ENCODE measurements around the gene POLD2. TPM values are rescaled to one million over a fixed set of nuclear protein-coding genes. Genes with fewer than 3 reads are reported as not detected.

Gene POLD2
- total RNA-seq, 1 experiment from 2014 or later = 179 TPM

DNA sequence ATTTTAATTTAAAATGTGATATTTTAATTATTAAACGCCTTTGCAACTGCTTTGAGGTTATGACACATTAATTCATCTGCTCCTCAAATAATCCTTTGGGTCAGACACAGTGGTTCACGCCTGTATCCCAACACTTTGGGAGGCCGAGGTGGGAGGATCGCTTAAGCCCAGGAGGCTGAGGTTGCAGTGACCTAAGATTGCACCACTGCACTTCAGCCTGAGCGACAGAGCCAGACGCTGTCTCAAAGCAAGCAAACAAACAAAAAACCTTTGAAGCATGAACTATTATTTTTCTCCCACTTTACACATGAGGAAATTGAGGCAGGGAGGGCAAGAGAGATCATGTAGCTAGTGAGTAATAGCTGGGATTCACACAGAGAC lies 1.5 kb upstream of the POLD2 start:
- Mint-ChIP-seq H3K4me1 (ENCODE audit: insufficient read depth, unreplicated experiment) (peaks cover 24% of the 10 kb centered on the region), H3K9me3 (ENCODE audit: unreplicated experiment) (no peaks in the 10 kb centered on the region), H3K4me3 (ENCODE audit: unreplicated experiment) (peak overlapping the region; percentile 28), H3K36me3 (ENCODE audit: insufficient read depth, unreplicated experiment) (peaks cover 15% of the 10 kb centered on the region), H3K27me3 (ENCODE audit: insufficient read depth, unreplicated experiment) (no peaks in the 10 kb centered on the region), H3K27ac (ENCODE audit: low read depth, unreplicated experiment) (no peak overlapping the region)
- no peak for DNase-seq (ENCODE audit: unreplicated experiment)
- TF ChIP-seq, protein P1, sequence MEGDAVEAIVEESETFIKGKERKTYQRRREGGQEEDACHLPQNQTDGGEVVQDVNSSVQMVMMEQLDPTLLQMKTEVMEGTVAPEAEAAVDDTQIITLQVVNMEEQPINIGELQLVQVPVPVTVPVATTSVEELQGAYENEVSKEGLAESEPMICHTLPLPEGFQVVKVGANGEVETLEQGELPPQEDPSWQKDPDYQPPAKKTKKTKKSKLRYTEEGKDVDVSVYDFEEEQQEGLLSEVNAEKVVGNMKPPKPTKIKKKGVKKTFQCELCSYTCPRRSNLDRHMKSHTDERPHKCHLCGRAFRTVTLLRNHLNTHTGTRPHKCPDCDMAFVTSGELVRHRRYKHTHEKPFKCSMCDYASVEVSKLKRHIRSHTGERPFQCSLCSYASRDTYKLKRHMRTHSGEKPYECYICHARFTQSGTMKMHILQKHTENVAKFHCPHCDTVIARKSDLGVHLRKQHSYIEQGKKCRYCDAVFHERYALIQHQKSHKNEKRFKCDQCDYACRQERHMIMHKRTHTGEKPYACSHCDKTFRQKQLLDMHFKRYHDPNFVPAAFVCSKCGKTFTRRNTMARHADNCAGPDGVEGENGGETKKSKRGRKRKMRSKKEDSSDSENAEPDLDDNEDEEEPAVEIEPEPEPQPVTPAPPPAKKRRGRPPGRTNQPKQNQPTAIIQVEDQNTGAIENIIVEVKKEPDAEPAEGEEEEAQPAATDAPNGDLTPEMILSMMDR (IDR thresholded peaks at IDR 0.05; ENCODE audit: unreplicated experiment) = no peak
- no TSS peak for BruUV-seq (replicated peaks)
- intact Hi-C loops (cut with micrococcal nuclease) = loop anchor here (5.0 kb wide), 2 partner anchors 43 to 77 kb away; partner anchors contain the start of genes POLM and YKT6
- POLR2A ChIA-PET = interaction anchor here (0.9 to 2.5 kb wide), 4 partner anchors 11 to 366 kb away, joined by 3 to 11 read pairs (median 4); partner anchors contain the start of genes NUDCD3 and YKT6
- CTCF ChIA-PET = interaction anchor here (0.8 kb wide), 1 partner anchor 70 kb away, joined by 4 read pairs; no protein-coding TSS in a partner anchor

DNA sequence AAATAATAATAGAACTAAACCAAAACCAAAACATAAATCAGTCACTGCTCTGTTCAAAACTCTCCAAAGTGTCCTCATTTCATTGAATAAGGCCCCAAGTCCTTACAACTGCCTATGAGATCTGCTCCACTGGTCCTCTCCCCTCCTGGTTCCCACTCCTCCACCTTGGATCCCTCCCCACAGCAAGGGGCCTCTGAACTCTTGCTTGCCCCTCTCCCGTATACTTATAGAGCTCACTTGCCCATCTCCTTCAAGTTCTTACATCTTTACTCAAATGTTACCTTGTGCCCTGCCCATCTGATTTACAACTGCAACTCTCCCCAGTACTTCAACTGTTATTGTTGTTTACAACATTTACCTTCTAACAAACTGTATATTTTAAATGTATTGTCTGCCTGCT lies 819 bp downstream of the POLD2 start:
- Mint-ChIP-seq H3K4me1 (ENCODE audit: insufficient read depth, unreplicated experiment) (peaks cover 32% of the 10 kb centered on the region), H3K9me3 (ENCODE audit: unreplicated experiment) (no peaks in the 10 kb centered on the region), H3K27me3 (ENCODE audit: insufficient read depth, unreplicated experiment) (no peaks in the 10 kb centered on the region), H3K27ac (ENCODE audit: low read depth, unreplicated experiment) (peak overlapping the region; percentile 86), H3K4me3 (ENCODE audit: unreplicated experiment) (peak overlapping the region; percentile 77), H3K36me3 (ENCODE audit: insufficient read depth, unreplicated experiment) (peaks cover 20% of the 10 kb centered on the region)
- intact Hi-C loops (cut with micrococcal nuclease) = loop anchor here (5.0 kb wide), 2 partner anchors 40 to 80 kb away; partner anchors contain the start of genes POLM and YKT6
- TF ChIP-seq, protein P1 (IDR thresholded peaks at IDR 0.05; ENCODE audit: unreplicated experiment) = no peak
- ChIA-PET POLR2A (interaction anchor here (0.9 to 2.2 kb wide), 15 partner anchors 8 to 368 kb away, joined by 3 to 13 read pairs (median 4); partner anchors contain the start of genes DBNL and NUDCD3), CTCF (interaction anchor here (0.6 to 2.1 kb wide), 6 partner anchors 9 to 192 kb away, joined by 3 to 8 read pairs (median 3); no protein-coding TSS in a partner anchor)
- no TSS peak for BruUV-seq (replicated peaks)
- DNase-seq (ENCODE audit: unreplicated experiment) = no peak

DNA sequence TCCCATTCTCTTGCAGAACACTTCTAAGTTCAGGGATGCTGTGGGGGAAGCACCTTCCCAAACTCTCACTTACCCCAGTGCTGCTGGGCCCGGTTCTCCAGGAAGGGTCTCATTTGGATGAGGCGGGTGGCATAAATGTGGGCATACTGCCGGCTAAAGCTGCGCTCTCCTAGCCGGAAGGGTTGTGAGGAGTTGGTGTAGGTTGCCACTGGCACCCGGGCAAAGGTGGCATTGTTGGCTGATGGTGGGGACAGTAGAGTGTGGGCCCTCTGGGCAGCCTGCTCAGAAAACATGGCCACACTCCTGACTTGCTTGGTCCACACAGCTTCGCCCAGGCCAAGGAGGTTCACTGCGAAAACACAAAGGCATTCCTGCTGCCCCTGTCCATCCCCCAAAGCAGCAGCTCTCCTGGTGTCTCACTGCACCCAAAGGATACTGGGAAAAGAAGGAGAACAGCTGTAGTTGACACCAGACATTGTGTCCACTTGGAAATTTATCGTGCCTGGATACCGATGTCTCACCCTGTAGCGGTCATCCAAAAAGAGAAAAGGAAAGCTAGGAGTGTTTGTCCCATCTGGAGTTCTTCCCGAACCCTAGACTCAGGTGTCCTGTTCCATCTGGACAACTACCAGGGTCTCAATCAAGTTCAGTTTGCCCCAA lies 1.5 kb downstream of the POLD2 start:
- peaks cover 20% of the 10 kb centered on the region for H3K36me3 Mint-ChIP-seq (ENCODE audit: insufficient read depth, unreplicated experiment)
- TF ChIP-seq, protein P1 (IDR thresholded peaks at IDR 0.05; ENCODE audit: unreplicated experiment) = no peak
- intact Hi-C loops (cut with micrococcal nuclease) = loop anchor here (5.0 kb wide), 2 partner anchors 40 to 80 kb away; partner anchors contain the start of genes POLM and YKT6
- CTCF ChIA-PET = interaction anchor here (0.6 to 2.1 kb wide), 6 partner anchors 9 to 191 kb away, joined by 3 to 8 read pairs (median 3); no protein-coding TSS in a partner anchor
- H3K4me3 Mint-ChIP-seq (ENCODE audit: unreplicated experiment) = peak overlapping the region; percentile 77
- no peaks in the 10 kb centered on the region for H3K27me3 Mint-ChIP-seq (ENCODE audit: insufficient read depth, unreplicated experiment)
- H3K27ac Mint-ChIP-seq (ENCODE audit: low read depth, unreplicated experiment) = peak overlapping the region; percentile 86
- no TSS peak for BruUV-seq (replicated peaks)
- POLR2A ChIA-PET = interaction anchor here (0.7 to 2.2 kb wide), 8 partner anchors 10 to 368 kb away, joined by 3 to 13 read pairs (median 4); no protein-coding TSS in a partner anchor
- DNase-seq (ENCODE audit: unreplicated experiment) = no peak
- H3K9me3 Mint-ChIP-seq (ENCODE audit: unreplicated experiment) = no peaks in the 10 kb centered on the region
- H3K4me1 Mint-ChIP-seq (ENCODE audit: insufficient read depth, unreplicated experiment) = peaks cover 32% of the 10 kb centered on the region

- no peak for DNase-seq (ENCODE audit: unreplicated experiment)
- Mint-ChIP-seq H3K9me3 (ENCODE audit: unreplicated experiment) (no peaks in the 10 kb centered on the region), H3K4me1 (ENCODE audit: insufficient read depth, unreplicated experiment) (peaks cover 32% of the 10 kb centered on the region), H3K27me3 (ENCODE audit: insufficient read depth, unreplicated experiment) (no peaks in the 10 kb centered on the region), H3K36me3 (ENCODE audit: insufficient read depth, unreplicated experiment) (peaks cover 20% of the 10 kb centered on the region), H3K4me3 (ENCODE audit: unreplicated experiment) (no peak overlapping the region), H3K27ac (ENCODE audit: low read depth, unreplicated experiment) (peak overlapping the region; percentile 52)
- intact Hi-C loops (cut with micrococcal nuclease) = loop anchor here (5.0 kb wide), 2 partner anchors 38 to 82 kb away; partner anchors contain the start of genes POLM and YKT6
- ChIA-PET POLR2A (interaction anchor here (0.7 kb wide), 1 partner anchor 33 kb away, joined by 3 read pairs; no protein-coding TSS in a partner anchor), CTCF (no interaction called here)
- no TSS peak for BruUV-seq (replicated peaks)
- TF ChIP-seq, protein P1 (IDR thresholded peaks at IDR 0.05; ENCODE audit: unreplicated experiment) = no peak
Observed at GRCh38 chr7:44120395-44120794, 3.0 kb downstream of the POLD2 start.
